ENCODE results near the gene KRT84.
A peak's percentile ranks its signal among the peaks of the same experiment; 100 is the strongest.
"Not testable (repeated sequence)": the region's sequence is repeated elsewhere in the genome, so short reads cannot be mapped to it uniquely, and the experiment has no call there.

KRT84 gene

GRCh38 chr12:52410589-52411248 is 25.3 kb upstream of the KRT84 start:
- not testable (repeated sequence) for DNase-seq (ENCODE audit: low spot score)

GRCh38 chr12:52407918-52408317 is 22.5 kb upstream of the KRT84 start:
- no peak for DNase-seq (ENCODE audit: low spot score)

GRCh38 chr12:52405922-52406385 is 20.5 kb upstream of the KRT84 start, which contains the start of gene KRT82:
KRT82 (minus strand) TSS chr12:52406335; CDS start chr12:52406277, 58 bp downstream.
- no peak for DNase-seq (ENCODE audit: low spot score)

GRCh38 chr12:52404951-52405350 is 19.5 kb upstream of the KRT84 start:
- DNase-seq (ENCODE audit: low spot score): no peak

GRCh38 chr12:52403561-52403960 is 18.1 kb upstream of the KRT84 start:
- no peak for DNase-seq (ENCODE audit: low spot score)

- no peak for DNase-seq (ENCODE audit: low spot score)
Measured at GRCh38 chr12:52402873-52403540, 17.6 kb upstream of the KRT84 start.

GRCh38 chr12:52402377-52402776 is 16.9 kb upstream of the KRT84 start:
- DNase-seq (ENCODE audit: low spot score): no peak

- no peak for DNase-seq (ENCODE audit: low spot score)
Measured at GRCh38 chr12:52401926-52402325, 16.5 kb upstream of the KRT84 start.

GRCh38 chr12:52401526-52401925 is 16.1 kb upstream of the KRT84 start:
- DNase-seq (ENCODE audit: low spot score): no peak

GRCh38 chr12:52400906-52401305 is 15.5 kb upstream of the KRT84 start:
- DNase-seq (ENCODE audit: low spot score): no peak

- no peak for DNase-seq (ENCODE audit: low spot score)
Measured at GRCh38 chr12:52399756-52400155, 14.3 kb upstream of the KRT84 start.

GRCh38 chr12:52398176-52398575 is 12.7 kb upstream of the KRT84 start:
- DNase-seq (ENCODE audit: low spot score): no peak

- no peak for DNase-seq (ENCODE audit: low spot score)
Measured at GRCh38 chr12:52396656-52397055, 11.2 kb upstream of the KRT84 start.

GRCh38 chr12:52395761-52396434 is 10.4 kb upstream of the KRT84 start:
- peak; percentile 29 for DNase-seq (ENCODE audit: low spot score)

GRCh38 chr12:52394836-52395405 is 9.5 kb upstream of the KRT84 start:
- no peak for DNase-seq (ENCODE audit: low spot score)

- DNase-seq (ENCODE audit: low spot score): no peak
Measured at GRCh38 chr12:52392465-52393007, 7.1 kb upstream of the KRT84 start.

- DNase-seq (ENCODE audit: low spot score): no peak
Measured at GRCh38 chr12:52391618-52392002, 6.2 kb upstream of the KRT84 start.

GRCh38 chr12:52390739-52391617 is 5.5 kb upstream of the KRT84 start:
- DNase-seq (ENCODE audit: low spot score): peak; percentile 57

GRCh38 chr12:52389313-52390207 is 4.1 kb upstream of the KRT84 start:
- DNase-seq (ENCODE audit: low spot score): peak; percentile 26

GRCh38 chr12:52387859-52388258 is 2.4 kb upstream of the KRT84 start:
- DNase-seq (ENCODE audit: low spot score): no peak
